ENCODE results near the gene HCRTR1. TPM values are rescaled to one million over a fixed set of nuclear protein-coding genes. Genes with fewer than 3 reads are reported as not detected.

HCRTR1 gene
- total RNA-seq, 1 experiment from 2014 or later: not detected

- Histone ChIP-seq H3K4me1 (ENCODE audit: insufficient read depth, low read length, poor library complexity, severe bottlenecking) (no peaks in the 10 kb centered on the region), H3K27ac (ENCODE audit: low read depth, low read length, poor library complexity, severe bottlenecking) (no peak overlapping the region), H3K27me3 (replicated peaks; ENCODE audit: insufficient read depth, low read depth, low read length, poor library complexity) (peaks cover 9% of the 10 kb centered on the region), H3K9me3 (ENCODE audit: low read depth, low read length, poor library complexity, severe bottlenecking) (no peaks in the 10 kb centered on the region), H3K36me3 (ENCODE audit: insufficient read depth, low read length, poor library complexity, severe bottlenecking) (no peaks in the 10 kb centered on the region), H3K4me3 (ENCODE audit: low read depth, low read length, poor library complexity, severe bottlenecking) (no peak overlapping the region)
- intact Hi-C loops (cut with micrococcal nuclease; ENCODE audit: unreplicated experiment): no loop called here
- POLR2A ChIA-PET (ENCODE audit: low non-redundant PET): no interaction called here
- no peak for DNase-seq (ENCODE audit: low spot score)
- CTCF ChIA-PET: no interaction called here
- TF ChIP-seq CTCF (conservative IDR thresholded peaks at IDR 0.05; ENCODE audit: low read depth, low read length) (no peak), EZH2 (IDR thresholded peaks at IDR 0.05; ENCODE audit: borderline replicate concordance, low read depth, low read length, poor library complexity, severe bottlenecking) (no peak)
- no TSS peak for BruUV-seq (replicated peaks)
Measured at GRCh38 chr1:31615939-31616338, 1.6 kb upstream of the HCRTR1 start.

- H3K9me3 ChIP-seq (ENCODE audit: low read depth, low read length, poor library complexity, severe bottlenecking): no peaks in the 10 kb centered on the region
- no peak for TF ChIP-seq EZH2 (IDR thresholded peaks at IDR 0.05; ENCODE audit: borderline replicate concordance, low read depth, low read length, poor library complexity, severe bottlenecking)
- peak; percentile 92 for TF ChIP-seq CTCF (conservative IDR thresholded peaks at IDR 0.05; ENCODE audit: low read depth, low read length)
- H3K4me3 ChIP-seq (ENCODE audit: low read depth, low read length, poor library complexity, severe bottlenecking): peak overlapping the region; percentile 63
- H3K27me3 ChIP-seq (replicated peaks; ENCODE audit: insufficient read depth, low read depth, low read length, poor library complexity): peaks cover 9% of the 10 kb centered on the region
- intact Hi-C loops (cut with micrococcal nuclease; ENCODE audit: unreplicated experiment): no loop called here
- H3K4me1 ChIP-seq (ENCODE audit: insufficient read depth, low read length, poor library complexity, severe bottlenecking): no peaks in the 10 kb centered on the region
- ChIA-PET CTCF (interaction anchor here (0.6 to 1.2 kb wide), 3 partner anchors 11 to 828 kb away, joined by 3 to 6 read pairs (median 4); no protein-coding TSS in a partner anchor), POLR2A (ENCODE audit: low non-redundant PET) (no interaction called here)
- BruUV-seq (replicated peaks): no TSS peak
- DNase-seq (ENCODE audit: low spot score): peak; percentile 70
- H3K27ac ChIP-seq (ENCODE audit: low read depth, low read length, poor library complexity, severe bottlenecking): no peak overlapping the region
- no peaks in the 10 kb centered on the region for H3K36me3 ChIP-seq (ENCODE audit: insufficient read depth, low read length, poor library complexity, severe bottlenecking)
Measured at GRCh38 chr1:31617916-31618746, 642 bp downstream of the HCRTR1 start.

- Histone ChIP-seq H3K4me1 (ENCODE audit: insufficient read depth, low read length, poor library complexity, severe bottlenecking) (no peaks in the 10 kb centered on the region), H3K36me3 (ENCODE audit: insufficient read depth, low read length, poor library complexity, severe bottlenecking) (no peaks in the 10 kb centered on the region), H3K4me3 (ENCODE audit: low read depth, low read length, poor library complexity, severe bottlenecking) (no peak overlapping the region), H3K27ac (ENCODE audit: low read depth, low read length, poor library complexity, severe bottlenecking) (no peak overlapping the region), H3K27me3 (replicated peaks; ENCODE audit: insufficient read depth, low read depth, low read length, poor library complexity) (peaks cover 9% of the 10 kb centered on the region), H3K9me3 (ENCODE audit: low read depth, low read length, poor library complexity, severe bottlenecking) (no peaks in the 10 kb centered on the region)
- intact Hi-C loops (cut with micrococcal nuclease; ENCODE audit: unreplicated experiment): no loop called here
- no TSS peak for BruUV-seq (replicated peaks)
- no peak for DNase-seq (ENCODE audit: low spot score)
- CTCF ChIA-PET: interaction anchor here (0.6 to 1.2 kb wide), 2 partner anchors 10 to 827 kb away, joined by 3 to 6 read pairs; no protein-coding TSS in a partner anchor
- no peak for TF ChIP-seq EZH2 (IDR thresholded peaks at IDR 0.05; ENCODE audit: borderline replicate concordance, low read depth, low read length, poor library complexity, severe bottlenecking)
- TF ChIP-seq CTCF (conservative IDR thresholded peaks at IDR 0.05; ENCODE audit: low read depth, low read length): no peak
- POLR2A ChIA-PET (ENCODE audit: low non-redundant PET): no interaction called here
Measured at GRCh38 chr1:31618916-31619846, 1.7 kb downstream of the HCRTR1 start.

All from A673 (cell line).